ENCODE results near the gene TRPM5. TPM values are rescaled to one million over a fixed set of nuclear protein-coding genes. Genes with fewer than 3 reads are reported as not detected.

Gene TRPM5
- total RNA-seq, 1 donor from 2014 or later = under 0.01 TPM

DNA sequence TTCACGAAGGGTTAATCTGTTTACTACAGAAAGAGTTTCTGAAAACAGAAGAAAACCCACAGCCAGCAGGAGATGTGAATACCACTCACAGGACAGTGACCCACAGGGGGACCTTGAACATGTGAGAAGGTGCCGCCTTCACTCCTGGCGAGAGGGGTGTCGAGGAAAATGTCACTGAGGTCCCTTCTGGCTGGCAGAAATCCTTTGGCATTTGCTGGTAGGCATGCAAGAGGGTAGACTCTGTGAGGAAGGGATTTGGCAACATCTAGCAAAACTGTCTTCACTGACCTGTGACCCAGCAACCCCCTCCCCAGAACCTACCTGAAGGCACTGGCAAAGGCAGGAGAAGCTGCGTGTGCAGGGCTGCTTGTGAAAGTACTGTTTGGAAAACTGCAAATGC lies 9.1 kb upstream of the TRPM5 start:
- Histone ChIP-seq H3K27me3 (ENCODE audit: control insufficient read depth in 3 of 3, insufficient read depth in 3 of 3, low read length in 3 of 3) (peaks cover 29 to 42% (median 29%) of the 10 kb centered on the region in 3 donors), H3K9ac (ENCODE audit: low read depth in 1 of 3, low read length in 3 of 3) (no peak overlapping the region), H3K4me1 (ENCODE audit: control insufficient read depth in 3 of 3, insufficient read depth in 3 of 3, low read length in 3 of 3) (no peaks in the 10 kb centered on the region), H3K4me3 (ENCODE audit: low read length in 3 of 3) (no peak overlapping the region), H3K9me3 (ENCODE audit: control insufficient read depth in 3 of 3, low read length in 3 of 3) (no peaks in the 10 kb centered on the region), H3K27ac (ENCODE audit: low read depth, low read length) (no peak overlapping the region), H3K36me3 (ENCODE audit: control insufficient read depth in 3 of 3, insufficient read depth in 3 of 3, low read length in 3 of 3) (no peaks in the 10 kb centered on the region)

DNA sequence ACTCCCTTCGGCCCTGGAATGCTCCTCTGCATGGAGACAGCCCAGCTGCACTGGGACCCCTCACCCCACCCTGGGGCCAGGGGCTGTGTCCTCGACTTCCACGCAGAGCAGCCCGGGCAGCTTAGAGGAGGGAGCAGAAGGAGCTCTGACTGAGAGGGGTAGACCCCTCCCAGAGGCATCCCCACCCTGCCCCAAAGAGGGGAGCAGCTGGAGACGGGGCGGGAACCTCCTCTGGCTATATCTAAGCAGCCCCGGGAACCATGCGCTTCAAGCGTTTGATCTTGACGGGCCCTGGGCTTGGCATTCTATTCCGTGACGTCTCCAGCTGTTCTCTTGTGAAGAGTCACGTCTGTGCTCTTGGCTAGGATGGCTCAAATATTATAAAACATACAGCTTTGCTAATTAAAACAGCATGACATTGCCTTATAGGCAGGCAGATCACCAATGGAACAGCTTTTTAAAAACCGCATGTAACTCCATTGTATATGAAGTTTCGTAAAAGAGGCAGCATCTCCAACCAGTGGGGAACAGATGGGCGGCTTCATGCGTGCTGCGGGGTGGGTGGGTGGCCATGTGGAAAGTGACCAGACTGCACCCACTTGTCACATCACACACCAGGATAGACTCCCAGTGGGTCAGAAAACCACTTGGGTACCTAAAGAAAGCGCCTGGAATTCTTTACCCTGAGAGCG lies 8.2 kb upstream of the TRPM5 start:
- Histone ChIP-seq H3K9ac (ENCODE audit: low read depth in 1 of 3, low read length in 3 of 3) (no peak overlapping the region), H3K4me1 (ENCODE audit: control insufficient read depth in 3 of 3, insufficient read depth in 3 of 3, low read length in 3 of 3) (peaks cover 0 to 6% (median under 1%) of the 10 kb centered on the region in 3 donors), H3K9me3 (ENCODE audit: control insufficient read depth in 3 of 3, low read length in 3 of 3) (no peaks in the 10 kb centered on the region), H3K4me3 (ENCODE audit: low read length in 3 of 3) (no peak overlapping the region), H3K36me3 (ENCODE audit: control insufficient read depth in 3 of 3, insufficient read depth in 3 of 3, low read length in 3 of 3) (no peaks in the 10 kb centered on the region), H3K27ac (ENCODE audit: low read depth, low read length) (no peak overlapping the region), H3K27me3 (ENCODE audit: control insufficient read depth in 3 of 3, insufficient read depth in 3 of 3, low read length in 3 of 3) (peaks cover 37 to 51% (median 39%) of the 10 kb centered on the region in 3 donors)

- H3K9ac ChIP-seq (ENCODE audit: low read depth in 1 of 3, low read length in 3 of 3) = no peak overlapping the region
- H3K9me3 ChIP-seq (ENCODE audit: control insufficient read depth in 3 of 3, low read length in 3 of 3) = no peaks in the 10 kb centered on the region
- no peak overlapping the region for H3K4me3 ChIP-seq (ENCODE audit: low read length in 3 of 3)
- H3K27ac ChIP-seq (ENCODE audit: low read depth, low read length) = no peak overlapping the region
- H3K27me3 ChIP-seq (ENCODE audit: control insufficient read depth in 3 of 3, insufficient read depth in 3 of 3, low read length in 3 of 3) = peaks cover 43 to 56% (median 44%) of the 10 kb centered on the region in 3 donors
- H3K36me3 ChIP-seq (ENCODE audit: control insufficient read depth in 3 of 3, insufficient read depth in 3 of 3, low read length in 3 of 3) = no peaks in the 10 kb centered on the region
- H3K4me1 ChIP-seq (ENCODE audit: control insufficient read depth in 3 of 3, insufficient read depth in 3 of 3, low read length in 3 of 3) = peaks cover 0 to 11% (median 4%) of the 10 kb centered on the region in 3 donors
These were observed 7.6 kb upstream of the TRPM5 start for GRCh38 chr11:2451916-2452315.

DNA sequence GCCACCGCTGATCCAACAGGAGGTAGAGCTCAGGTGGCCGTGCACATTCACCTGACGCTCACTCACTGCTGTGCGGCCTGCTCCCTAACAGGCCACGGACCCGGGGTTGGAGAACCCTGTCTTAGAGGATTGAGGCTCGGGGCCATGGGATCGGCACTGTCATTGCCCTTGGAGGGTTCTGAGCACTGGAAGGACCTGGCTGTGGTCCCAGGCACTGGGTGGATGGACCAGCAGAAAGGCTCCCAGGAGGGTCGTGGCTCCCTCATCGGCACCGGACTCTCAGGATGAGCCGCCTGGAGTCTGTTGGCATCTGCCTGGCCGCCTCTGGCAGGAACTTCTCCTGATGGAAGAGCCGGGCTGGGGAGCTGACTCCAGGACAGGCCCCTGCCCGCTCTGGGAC lies 7.0 kb upstream of the TRPM5 start:
- peaks cover 48 to 62% (median 48%) of the 10 kb centered on the region in 3 donors for H3K27me3 ChIP-seq (ENCODE audit: control insufficient read depth in 3 of 3, insufficient read depth in 3 of 3, low read length in 3 of 3)
- H3K9ac ChIP-seq (ENCODE audit: low read depth in 1 of 3, low read length in 3 of 3) = no peak overlapping the region
- no peaks in the 10 kb centered on the region for H3K9me3 ChIP-seq (ENCODE audit: control insufficient read depth in 3 of 3, low read length in 3 of 3)
- no peak overlapping the region for H3K27ac ChIP-seq (ENCODE audit: low read depth, low read length)
- H3K4me1 ChIP-seq (ENCODE audit: control insufficient read depth in 3 of 3, insufficient read depth in 3 of 3, low read length in 3 of 3) = peaks cover 4 to 17% (median 5%) of the 10 kb centered on the region in 3 donors
- H3K4me3 ChIP-seq (ENCODE audit: low read length in 3 of 3) = no peak overlapping the region
- no peaks in the 10 kb centered on the region for H3K36me3 ChIP-seq (ENCODE audit: control insufficient read depth in 3 of 3, insufficient read depth in 3 of 3, low read length in 3 of 3)

DNA sequence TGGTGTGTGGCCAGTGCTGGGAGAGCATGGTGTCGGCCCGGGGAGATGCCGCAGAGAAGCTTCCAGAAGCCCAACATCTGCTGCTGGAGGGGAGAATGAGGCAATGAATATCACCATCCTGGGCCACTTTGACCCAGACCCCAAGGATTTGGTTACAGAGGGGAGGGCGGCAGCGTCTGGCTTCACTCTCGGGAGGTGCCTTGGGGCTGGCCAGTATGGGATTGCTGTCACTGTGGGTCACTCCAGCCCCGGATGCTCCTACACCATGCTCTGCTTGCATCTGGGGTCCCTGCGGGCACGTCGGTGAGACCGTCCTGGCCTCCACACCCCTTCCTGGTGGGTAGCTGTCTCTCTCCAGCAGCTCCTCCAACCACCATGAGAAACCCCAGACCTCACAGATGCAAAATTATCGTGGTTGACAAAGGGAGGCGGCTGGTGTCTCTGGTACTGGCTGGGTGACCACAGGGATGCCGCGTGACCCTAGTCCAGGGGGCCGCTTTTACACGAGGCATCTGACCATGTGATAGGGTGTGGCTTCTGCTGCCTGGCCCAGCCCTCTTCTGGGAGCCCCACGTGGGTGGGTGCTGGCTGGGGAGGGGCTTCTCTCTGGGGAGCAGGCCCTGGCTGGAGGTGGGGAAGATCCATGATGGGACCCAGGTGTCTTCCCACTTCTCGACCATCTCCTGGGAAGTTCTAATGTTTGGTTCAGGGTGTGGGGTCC lies 6.2 kb upstream of the TRPM5 start:
- H3K4me3 ChIP-seq (ENCODE audit: low read length in 3 of 3) = no peak overlapping the region
- no peak overlapping the region for H3K9ac ChIP-seq (ENCODE audit: low read depth in 1 of 3, low read length in 3 of 3)
- H3K36me3 ChIP-seq (ENCODE audit: control insufficient read depth in 3 of 3, insufficient read depth in 3 of 3, low read length in 3 of 3) = no peaks in the 10 kb centered on the region
- peaks cover 4 to 17% (median 5%) of the 10 kb centered on the region in 3 donors for H3K4me1 ChIP-seq (ENCODE audit: control insufficient read depth in 3 of 3, insufficient read depth in 3 of 3, low read length in 3 of 3)
- H3K9me3 ChIP-seq (ENCODE audit: control insufficient read depth in 3 of 3, low read length in 3 of 3) = no peaks in the 10 kb centered on the region
- peaks cover 52 to 71% (median 57%) of the 10 kb centered on the region in 3 donors for H3K27me3 ChIP-seq (ENCODE audit: control insufficient read depth in 3 of 3, insufficient read depth in 3 of 3, low read length in 3 of 3)
- no peak overlapping the region for H3K27ac ChIP-seq (ENCODE audit: low read depth, low read length)

DNA sequence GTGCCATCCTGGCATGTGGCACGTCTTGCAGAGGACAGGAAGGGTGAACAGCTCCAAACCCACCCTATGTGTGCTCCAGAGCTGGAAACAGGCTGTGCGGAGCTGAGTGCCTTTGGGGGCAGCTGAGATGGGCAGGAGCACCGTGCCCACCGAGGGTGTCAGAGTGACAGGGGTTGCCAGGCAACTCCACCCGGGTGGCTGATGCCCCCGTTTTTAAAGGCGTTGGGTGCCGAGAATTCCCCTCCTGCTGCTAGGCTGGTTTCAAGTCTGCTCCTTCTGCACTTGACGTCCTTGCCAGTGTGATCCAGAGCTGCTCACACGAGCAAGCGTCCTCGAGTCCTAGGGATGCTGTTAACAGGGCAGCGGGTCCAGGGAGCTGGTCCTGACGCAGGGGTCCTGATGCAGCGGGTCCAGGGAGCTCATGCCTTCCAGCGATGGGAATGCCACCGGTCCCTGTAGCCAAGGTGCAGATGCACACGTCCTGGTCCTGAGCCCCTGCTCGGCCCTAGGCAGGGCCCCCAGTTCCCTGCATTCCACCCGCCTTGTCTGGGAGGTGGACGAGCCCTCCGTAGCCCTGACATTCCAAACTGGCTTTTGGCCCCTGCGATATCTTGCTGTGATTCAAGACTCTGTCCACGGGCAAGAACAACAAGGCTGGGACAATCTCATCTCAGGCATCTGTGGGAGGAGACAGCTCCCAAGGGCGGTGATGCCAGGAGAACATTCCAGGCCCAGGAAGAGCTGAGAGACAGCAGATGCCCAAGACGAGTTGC lies 5.4 kb upstream of the TRPM5 start:
- Histone ChIP-seq H3K36me3 (ENCODE audit: control insufficient read depth in 3 of 3, insufficient read depth in 3 of 3, low read length in 3 of 3) (no peaks in the 10 kb centered on the region), H3K27me3 (ENCODE audit: control insufficient read depth in 3 of 3, insufficient read depth in 3 of 3, low read length in 3 of 3) (peaks cover 56 to 74% (median 59%) of the 10 kb centered on the region in 3 donors), H3K9me3 (ENCODE audit: control insufficient read depth in 3 of 3, low read length in 3 of 3) (no peaks in the 10 kb centered on the region), H3K9ac (ENCODE audit: low read depth in 1 of 3, low read length in 3 of 3) (no peak overlapping the region), H3K27ac (ENCODE audit: low read depth, low read length) (no peak overlapping the region), H3K4me3 (ENCODE audit: low read length in 3 of 3) (no peak overlapping the region), H3K4me1 (ENCODE audit: control insufficient read depth in 3 of 3, insufficient read depth in 3 of 3, low read length in 3 of 3) (peaks cover 4 to 17% (median 5%) of the 10 kb centered on the region in 3 donors)

- Histone ChIP-seq H3K4me3 (ENCODE audit: low read length in 3 of 3) (no peak overlapping the region), H3K36me3 (ENCODE audit: control insufficient read depth in 3 of 3, insufficient read depth in 3 of 3, low read length in 3 of 3) (no peaks in the 10 kb centered on the region), H3K27ac (ENCODE audit: low read depth, low read length) (no peak overlapping the region), H3K4me1 (ENCODE audit: control insufficient read depth in 3 of 3, insufficient read depth in 3 of 3, low read length in 3 of 3) (peaks cover 4 to 17% (median 5%) of the 10 kb centered on the region in 3 donors), H3K27me3 (ENCODE audit: control insufficient read depth in 3 of 3, insufficient read depth in 3 of 3, low read length in 3 of 3) (peaks cover 60 to 78% (median 63%) of the 10 kb centered on the region in 3 donors), H3K9me3 (ENCODE audit: control insufficient read depth in 3 of 3, low read length in 3 of 3) (no peaks in the 10 kb centered on the region), H3K9ac (ENCODE audit: low read depth in 1 of 3, low read length in 3 of 3) (no peak overlapping the region)
These were observed 4.6 kb upstream of the TRPM5 start for GRCh38 chr11:2448661-2449547.

DNA sequence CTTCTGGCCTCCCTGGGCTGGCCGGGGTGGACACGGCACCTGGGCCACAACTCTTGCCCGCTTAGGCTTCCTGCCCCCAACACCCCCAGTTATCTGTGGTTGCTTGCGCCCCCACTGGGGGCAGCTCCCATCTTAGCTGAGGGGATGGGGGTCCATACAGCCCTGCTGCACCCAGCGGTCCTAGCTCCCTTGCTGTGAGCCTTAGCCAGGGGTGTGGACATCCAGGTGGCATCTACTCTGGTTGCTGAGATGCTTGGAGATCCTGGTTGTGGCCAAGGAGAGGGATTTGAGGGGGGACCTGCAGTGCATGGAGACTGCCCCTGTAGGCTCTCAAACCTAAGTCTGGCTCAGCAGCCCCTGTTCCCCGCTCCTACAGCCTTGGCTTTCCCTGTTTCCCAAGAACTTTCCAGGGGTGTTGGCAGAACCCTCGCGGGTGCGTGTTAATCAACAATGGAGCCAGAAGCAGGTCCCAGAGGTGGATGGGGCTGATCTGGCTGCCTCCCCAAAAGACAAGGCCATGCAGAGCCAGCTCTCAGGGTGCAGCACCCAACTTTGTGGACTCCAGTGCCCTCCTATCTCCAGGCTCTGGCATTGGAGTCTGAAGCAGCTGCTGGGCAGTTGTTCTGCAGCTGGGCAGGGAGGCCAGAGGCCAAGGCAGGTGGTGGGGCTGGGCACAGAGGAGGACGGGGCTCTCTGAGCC lies 3.8 kb upstream of the TRPM5 start:
- no peaks in the 10 kb centered on the region for H3K36me3 ChIP-seq (ENCODE audit: control insufficient read depth in 3 of 3, insufficient read depth in 3 of 3, low read length in 3 of 3)
- peaks cover 0 to 2% (median 0%) of the 10 kb centered on the region in 3 donors for H3K9me3 ChIP-seq (ENCODE audit: control insufficient read depth in 3 of 3, low read length in 3 of 3)
- H3K4me1 ChIP-seq (ENCODE audit: control insufficient read depth in 3 of 3, insufficient read depth in 3 of 3, low read length in 3 of 3) = peaks cover 4 to 17% (median 5%) of the 10 kb centered on the region in 3 donors
- H3K9ac ChIP-seq (ENCODE audit: low read depth in 1 of 3, low read length in 3 of 3) = no peak overlapping the region
- H3K27ac ChIP-seq (ENCODE audit: low read depth, low read length) = no peak overlapping the region
- H3K4me3 ChIP-seq (ENCODE audit: low read length in 3 of 3) = no peak overlapping the region
- H3K27me3 ChIP-seq (ENCODE audit: control insufficient read depth in 3 of 3, insufficient read depth in 3 of 3, low read length in 3 of 3) = peaks cover 67 to 85% (median 67%) of the 10 kb centered on the region in 3 donors

Measured in skeletal muscle tissue (tissue), 4 donors.